ENCODE results near the gene VSIR. TPM values are rescaled to one million over a fixed set of nuclear protein-coding genes. Genes with fewer than 3 reads are reported as not detected.

The VSIR gene
- total RNA-seq, 2 donors from 2014 or later, result 0.07 to 0.68 TPM

DNA sequence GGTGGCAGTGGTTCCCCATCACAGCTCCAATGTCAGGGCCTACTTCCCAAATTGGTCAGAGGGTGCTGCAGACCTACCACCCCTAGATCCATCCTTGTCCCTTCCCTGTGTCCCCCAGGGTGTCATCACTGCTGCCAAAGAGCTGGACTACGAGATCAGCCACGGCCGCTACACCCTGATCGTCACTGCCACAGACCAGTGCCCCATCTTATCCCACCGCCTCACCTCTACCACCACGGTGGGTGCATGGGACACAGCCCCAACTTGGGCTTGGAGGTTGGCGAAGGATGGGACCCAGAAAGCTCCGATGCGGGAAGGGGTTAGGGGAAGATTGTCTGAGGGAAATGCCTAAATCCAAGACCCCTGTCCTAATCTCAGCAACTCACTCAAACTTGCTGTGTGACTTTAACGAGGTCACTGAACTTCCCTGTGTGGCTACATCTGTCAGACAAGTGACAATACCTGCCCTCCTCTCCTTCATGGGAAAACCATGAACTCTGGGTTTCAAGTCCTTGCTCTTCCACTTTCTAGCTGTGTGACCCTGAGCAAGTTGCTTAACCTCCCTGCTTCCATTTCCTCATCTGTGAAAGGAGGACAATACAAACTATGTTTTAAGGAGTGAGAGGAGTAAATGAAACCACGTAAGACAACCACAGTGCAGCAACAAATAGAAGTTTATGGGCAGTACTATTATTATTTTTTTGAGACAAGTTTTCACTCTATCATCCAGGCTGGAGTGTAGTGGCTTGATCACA is 4.9 kb upstream of the VSIR start:
- Mint-ChIP-seq H3K36me3 (ENCODE audit: low read depth) (no peaks in the 10 kb centered on the region), H3K27ac (no peak overlapping the region), H3K27me3 (ENCODE audit: insufficient read depth) (peaks cover 16% of the 10 kb centered on the region), H3K4me1 (no peaks in the 10 kb centered on the region), H3K4me3 (no peak overlapping the region), H3K9me3 (peaks cover 3% of the 10 kb centered on the region)
- Histone ChIP-seq H3K4me3 (ENCODE audit: low read length) (no peak overlapping the region), H3K36me3 (ENCODE audit: control insufficient read depth, insufficient read depth, low read length) (no peaks in the 10 kb centered on the region), H3K27ac (ENCODE audit: low read depth, low read length) (no peak overlapping the region), H3K4me1 (ENCODE audit: control insufficient read depth, insufficient read depth, low read length) (no peaks in the 10 kb centered on the region), H3K9me3 (ENCODE audit: control insufficient read depth, low read length) (no peaks in the 10 kb centered on the region), H3K27me3 (ENCODE audit: control insufficient read depth, insufficient read depth, low read length, poor library complexity, severe bottlenecking) (peaks cover 14% of the 10 kb centered on the region), H3K9ac (ENCODE audit: extremely low read depth, low read length, poor library complexity, severe bottlenecking) (no peak overlapping the region)
- TF ChIP-seq, protein P1, sequence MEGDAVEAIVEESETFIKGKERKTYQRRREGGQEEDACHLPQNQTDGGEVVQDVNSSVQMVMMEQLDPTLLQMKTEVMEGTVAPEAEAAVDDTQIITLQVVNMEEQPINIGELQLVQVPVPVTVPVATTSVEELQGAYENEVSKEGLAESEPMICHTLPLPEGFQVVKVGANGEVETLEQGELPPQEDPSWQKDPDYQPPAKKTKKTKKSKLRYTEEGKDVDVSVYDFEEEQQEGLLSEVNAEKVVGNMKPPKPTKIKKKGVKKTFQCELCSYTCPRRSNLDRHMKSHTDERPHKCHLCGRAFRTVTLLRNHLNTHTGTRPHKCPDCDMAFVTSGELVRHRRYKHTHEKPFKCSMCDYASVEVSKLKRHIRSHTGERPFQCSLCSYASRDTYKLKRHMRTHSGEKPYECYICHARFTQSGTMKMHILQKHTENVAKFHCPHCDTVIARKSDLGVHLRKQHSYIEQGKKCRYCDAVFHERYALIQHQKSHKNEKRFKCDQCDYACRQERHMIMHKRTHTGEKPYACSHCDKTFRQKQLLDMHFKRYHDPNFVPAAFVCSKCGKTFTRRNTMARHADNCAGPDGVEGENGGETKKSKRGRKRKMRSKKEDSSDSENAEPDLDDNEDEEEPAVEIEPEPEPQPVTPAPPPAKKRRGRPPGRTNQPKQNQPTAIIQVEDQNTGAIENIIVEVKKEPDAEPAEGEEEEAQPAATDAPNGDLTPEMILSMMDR (conservative IDR thresholded peaks at IDR 0.05), result no peak
- DNase-seq, result no peak
- WGBS, 2 experiments (ENCODE audit: insufficient coverage in 1 of 2, insufficient read length in 1 of 2), result 77 to 91% methylated on average over 3 to 11 of the region's 11 CpGs

DNA sequence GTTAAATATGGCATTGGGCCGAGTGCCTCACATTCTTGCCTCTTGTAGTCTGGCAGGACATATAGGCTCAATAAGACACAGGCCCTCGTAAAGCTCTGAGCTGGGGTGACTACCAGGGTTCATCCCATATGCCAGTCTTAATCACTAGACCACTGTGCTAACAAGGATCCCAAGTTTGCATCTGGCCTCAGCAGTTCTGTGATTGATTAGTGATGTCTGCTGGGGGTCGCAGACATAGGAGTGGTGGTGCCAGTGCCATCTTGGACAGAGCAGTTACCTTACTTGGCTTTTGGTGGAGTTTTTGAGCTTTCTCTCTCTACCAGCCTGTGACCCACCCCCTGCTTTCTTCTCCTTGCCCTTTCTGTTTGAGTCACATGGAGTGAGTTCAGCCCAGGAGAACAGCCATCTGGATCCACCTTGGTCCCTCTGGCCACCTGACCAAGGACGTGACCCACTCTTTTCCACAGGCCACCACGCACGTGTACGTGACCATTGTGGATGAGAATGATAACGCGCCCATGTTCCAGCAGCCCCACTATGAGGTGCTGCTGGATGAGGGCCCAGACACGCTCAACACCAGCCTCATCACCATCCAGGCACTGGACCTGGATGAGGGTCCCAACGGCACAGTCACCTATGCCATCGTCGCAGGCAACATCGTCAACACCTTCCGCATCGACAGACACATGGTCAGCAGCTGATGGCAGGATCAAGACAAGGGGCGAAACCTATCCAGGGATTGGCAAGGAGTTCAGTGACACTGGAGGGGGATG is 4.1 kb upstream of the VSIR start:
- WGBS, 2 experiments (ENCODE audit: insufficient coverage in 1 of 2, insufficient read length in 1 of 2), result 94 to 95% methylated on average over 15 to 17 of the region's 17 CpGs
- no peak for DNase-seq
- H3K27me3 Mint-ChIP-seq (ENCODE audit: insufficient read depth), result peaks cover 24% of the 10 kb centered on the region
- peaks cover 3% of the 10 kb centered on the region for H3K9me3 Mint-ChIP-seq
- H3K27me3 ChIP-seq (ENCODE audit: control insufficient read depth, insufficient read depth, low read length, poor library complexity, severe bottlenecking), result peaks cover 22% of the 10 kb centered on the region
- H3K4me3 Mint-ChIP-seq, result no peak overlapping the region
- no peaks in the 10 kb centered on the region for H3K36me3 ChIP-seq (ENCODE audit: control insufficient read depth, insufficient read depth, low read length)
- TF ChIP-seq, protein P1 (conservative IDR thresholded peaks at IDR 0.05), result no peak
- no peak overlapping the region for H3K9ac ChIP-seq (ENCODE audit: extremely low read depth, low read length, poor library complexity, severe bottlenecking)
- H3K36me3 Mint-ChIP-seq (ENCODE audit: low read depth), result no peaks in the 10 kb centered on the region
- H3K4me3 ChIP-seq (ENCODE audit: low read length), result no peak overlapping the region
- no peaks in the 10 kb centered on the region for H3K9me3 ChIP-seq (ENCODE audit: control insufficient read depth, low read length)
- no peak overlapping the region for H3K27ac ChIP-seq (ENCODE audit: low read depth, low read length)
- no peaks in the 10 kb centered on the region for H3K4me1 ChIP-seq (ENCODE audit: control insufficient read depth, insufficient read depth, low read length)
- H3K4me1 Mint-ChIP-seq, result no peaks in the 10 kb centered on the region
- H3K27ac Mint-ChIP-seq, result no peak overlapping the region

DNA sequence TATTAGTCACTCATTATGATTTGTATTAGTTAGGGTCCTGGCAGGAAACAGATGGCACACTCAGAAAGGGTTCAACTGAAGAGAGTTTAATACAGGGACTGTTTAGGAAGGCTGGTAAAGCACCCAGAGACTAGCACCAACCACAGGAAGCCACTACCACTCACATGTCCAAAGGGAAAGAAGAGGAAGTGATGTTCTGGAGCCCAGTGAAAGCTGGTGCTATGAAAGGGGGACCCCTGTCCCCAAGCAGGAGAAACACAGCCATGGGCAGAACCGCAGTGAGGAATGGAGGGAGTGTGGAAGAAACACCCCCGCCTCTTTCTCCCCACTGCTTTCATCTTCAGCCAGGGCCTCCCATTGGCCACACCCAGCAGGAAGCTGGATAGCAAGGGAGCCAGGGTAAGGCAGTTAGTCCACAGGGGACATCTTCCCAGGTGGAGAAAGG is 3.2 kb upstream of the VSIR start:
- Mint-ChIP-seq H3K9me3 (peaks cover 3% of the 10 kb centered on the region), H3K4me3 (no peak overlapping the region), H3K4me1 (no peaks in the 10 kb centered on the region), H3K36me3 (ENCODE audit: low read depth) (no peaks in the 10 kb centered on the region), H3K27me3 (ENCODE audit: insufficient read depth) (peaks cover 31% of the 10 kb centered on the region), H3K27ac (no peak overlapping the region)
- 68% methylated on average over 2 of the region's 2 CpGs; no CpG with 5 or more reads in 1 of the 2 experiments for WGBS, 2 experiments (ENCODE audit: insufficient coverage in 1 of 2, insufficient read length in 1 of 2)
- no peaks in the 10 kb centered on the region for H3K4me1 ChIP-seq (ENCODE audit: control insufficient read depth, insufficient read depth, low read length)
- TF ChIP-seq, protein P1 (conservative IDR thresholded peaks at IDR 0.05), result no peak
- no peaks in the 10 kb centered on the region for H3K9me3 ChIP-seq (ENCODE audit: control insufficient read depth, low read length)
- no peak overlapping the region for H3K4me3 ChIP-seq (ENCODE audit: low read length)
- no peak overlapping the region for H3K9ac ChIP-seq (ENCODE audit: extremely low read depth, low read length, poor library complexity, severe bottlenecking)
- no peak for DNase-seq
- H3K27me3 ChIP-seq (ENCODE audit: control insufficient read depth, insufficient read depth, low read length, poor library complexity, severe bottlenecking), result peaks cover 27% of the 10 kb centered on the region
- H3K27ac ChIP-seq (ENCODE audit: low read depth, low read length), result no peak overlapping the region
- no peaks in the 10 kb centered on the region for H3K36me3 ChIP-seq (ENCODE audit: control insufficient read depth, insufficient read depth, low read length)
